ENCODE data around the gene KSR1. TPM values are rescaled to one million over a fixed set of nuclear protein-coding genes. Genes with fewer than 3 reads are reported as not detected.
"Not testable (repeated sequence)": the region's sequence is repeated elsewhere in the genome, so short reads cannot be mapped to it uniquely, and the experiment has no call there.

Gene KSR1
- total RNA-seq, 4 donors from 2014 or later = 17.7 to 77.0 (median 34.6) TPM

DNA sequence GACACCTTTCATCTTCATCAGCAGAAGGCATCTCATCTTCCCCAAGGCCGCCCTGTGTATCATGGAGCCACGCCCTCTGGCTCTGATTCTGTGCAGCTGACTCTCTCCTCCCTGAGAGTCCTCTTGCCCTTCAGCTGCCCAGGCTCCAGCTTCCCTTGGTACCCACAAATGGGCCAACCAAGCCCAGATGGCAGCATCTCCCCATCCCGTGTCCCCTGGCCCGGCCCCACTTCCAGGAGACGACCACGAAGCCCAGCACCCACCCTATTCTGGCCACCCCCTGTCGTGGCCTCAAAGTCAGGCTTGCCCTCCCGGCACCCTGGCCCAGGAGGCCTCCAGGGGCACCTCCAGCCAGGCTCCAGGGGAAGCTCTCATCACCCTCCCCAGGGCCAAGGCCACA is 31.3 kb upstream of the KSR1 start:
- Histone ChIP-seq H3K4me3 (no peak overlapping the region), H3K4me1 (no peaks in the 10 kb centered on the region), H3K27ac (no peak overlapping the region), H3K9me3 (no peaks in the 10 kb centered on the region), H3K27me3 (no peaks in the 10 kb centered on the region), H3K36me3 (no peaks in the 10 kb centered on the region)
- DNase-seq = no peak
- intact Hi-C loops (cut with DNase I; ENCODE audit: low total_unique reads) = no loop called here
- TF ChIP-seq, protein P1, sequence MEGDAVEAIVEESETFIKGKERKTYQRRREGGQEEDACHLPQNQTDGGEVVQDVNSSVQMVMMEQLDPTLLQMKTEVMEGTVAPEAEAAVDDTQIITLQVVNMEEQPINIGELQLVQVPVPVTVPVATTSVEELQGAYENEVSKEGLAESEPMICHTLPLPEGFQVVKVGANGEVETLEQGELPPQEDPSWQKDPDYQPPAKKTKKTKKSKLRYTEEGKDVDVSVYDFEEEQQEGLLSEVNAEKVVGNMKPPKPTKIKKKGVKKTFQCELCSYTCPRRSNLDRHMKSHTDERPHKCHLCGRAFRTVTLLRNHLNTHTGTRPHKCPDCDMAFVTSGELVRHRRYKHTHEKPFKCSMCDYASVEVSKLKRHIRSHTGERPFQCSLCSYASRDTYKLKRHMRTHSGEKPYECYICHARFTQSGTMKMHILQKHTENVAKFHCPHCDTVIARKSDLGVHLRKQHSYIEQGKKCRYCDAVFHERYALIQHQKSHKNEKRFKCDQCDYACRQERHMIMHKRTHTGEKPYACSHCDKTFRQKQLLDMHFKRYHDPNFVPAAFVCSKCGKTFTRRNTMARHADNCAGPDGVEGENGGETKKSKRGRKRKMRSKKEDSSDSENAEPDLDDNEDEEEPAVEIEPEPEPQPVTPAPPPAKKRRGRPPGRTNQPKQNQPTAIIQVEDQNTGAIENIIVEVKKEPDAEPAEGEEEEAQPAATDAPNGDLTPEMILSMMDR (IDR thresholded peaks at IDR 0.05) = no peak
- TF ChIP-seq POLR2A (IDR thresholded peaks at IDR 0.05) = no peak

DNA sequence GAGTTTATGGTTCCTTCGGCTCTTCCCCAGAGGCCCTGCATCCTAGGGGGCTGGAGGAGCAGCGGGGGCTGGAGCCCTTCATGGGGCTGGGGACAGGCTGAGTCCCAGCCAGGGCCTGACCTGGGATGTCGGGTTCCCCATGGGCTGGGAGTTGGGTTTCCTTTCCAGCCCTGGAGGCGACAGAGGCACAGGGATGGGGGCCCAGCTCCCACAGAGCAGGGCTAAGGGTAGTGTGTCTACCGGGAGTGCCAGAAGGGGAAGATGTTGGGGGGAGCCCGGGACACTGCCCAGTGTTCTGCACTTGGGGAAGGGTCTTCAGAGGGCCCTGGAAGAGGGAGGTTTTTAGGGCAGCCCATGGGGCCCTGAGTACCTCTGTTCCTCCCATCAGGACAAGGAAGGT is 30.7 kb upstream of the KSR1 start:
- H3K27me3 ChIP-seq; H3K4me1 ChIP-seq; H3K27ac ChIP-seq; DNase-seq; intact Hi-C loops (cut with DNase I; ENCODE audit: low total_unique reads); H3K36me3 ChIP-seq; H3K4me3 ChIP-seq; H3K9me3 ChIP-seq: not testable (repeated sequence)

DNA sequence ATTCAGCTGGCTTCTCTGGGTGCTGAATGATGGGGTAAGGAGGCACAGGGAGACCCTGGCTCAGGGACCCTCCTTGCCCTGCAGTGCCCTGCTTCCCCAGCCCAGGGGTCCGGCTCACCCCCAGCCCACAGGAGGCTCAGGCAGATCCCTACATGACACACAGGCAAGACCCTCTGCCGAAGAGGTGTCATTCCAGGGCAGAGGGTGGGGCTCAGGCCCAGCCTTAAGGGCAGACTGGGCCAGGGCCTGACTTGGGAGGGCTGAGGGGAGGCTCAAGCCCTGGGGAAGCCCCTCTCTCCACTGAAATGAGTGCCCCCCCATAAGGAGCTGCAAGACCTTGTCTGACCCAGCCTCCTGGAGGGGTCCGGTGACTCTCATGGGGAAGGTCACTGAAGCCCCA is 30.3 kb upstream of the KSR1 start:
- intact Hi-C loops (cut with DNase I; ENCODE audit: low total_unique reads) = no loop called here
- Histone ChIP-seq H3K4me1 (no peaks in the 10 kb centered on the region), H3K27me3 (no peaks in the 10 kb centered on the region), H3K4me3 (no peak overlapping the region), H3K27ac (no peak overlapping the region), H3K36me3 (no peaks in the 10 kb centered on the region), H3K9me3 (no peaks in the 10 kb centered on the region)
- DNase-seq = no peak
- TF ChIP-seq POLR2A (IDR thresholded peaks at IDR 0.05) = no peak
- TF ChIP-seq, protein P1 (IDR thresholded peaks at IDR 0.05) = no peak

DNA sequence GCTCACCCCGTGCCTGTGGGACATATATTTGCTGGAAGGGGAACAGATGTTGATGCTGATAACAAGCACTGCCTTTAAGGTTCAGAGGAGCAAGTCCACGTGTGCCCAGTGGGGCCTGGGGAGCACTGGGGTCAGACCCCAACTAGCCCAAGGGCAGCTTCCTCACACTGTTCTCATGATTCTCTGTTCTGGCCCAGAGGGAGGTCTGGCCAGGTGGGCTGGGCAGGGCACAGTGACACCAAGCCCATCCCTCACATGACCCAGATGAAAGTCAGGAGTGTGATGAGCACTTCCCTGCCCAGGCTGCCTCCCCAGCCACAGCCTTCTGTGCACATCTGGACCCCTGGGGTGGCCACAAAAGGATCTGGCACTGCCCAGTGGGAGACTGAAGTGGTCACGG is 29.8 kb upstream of the KSR1 start:
- H3K27ac ChIP-seq = not testable (repeated sequence)

DNA sequence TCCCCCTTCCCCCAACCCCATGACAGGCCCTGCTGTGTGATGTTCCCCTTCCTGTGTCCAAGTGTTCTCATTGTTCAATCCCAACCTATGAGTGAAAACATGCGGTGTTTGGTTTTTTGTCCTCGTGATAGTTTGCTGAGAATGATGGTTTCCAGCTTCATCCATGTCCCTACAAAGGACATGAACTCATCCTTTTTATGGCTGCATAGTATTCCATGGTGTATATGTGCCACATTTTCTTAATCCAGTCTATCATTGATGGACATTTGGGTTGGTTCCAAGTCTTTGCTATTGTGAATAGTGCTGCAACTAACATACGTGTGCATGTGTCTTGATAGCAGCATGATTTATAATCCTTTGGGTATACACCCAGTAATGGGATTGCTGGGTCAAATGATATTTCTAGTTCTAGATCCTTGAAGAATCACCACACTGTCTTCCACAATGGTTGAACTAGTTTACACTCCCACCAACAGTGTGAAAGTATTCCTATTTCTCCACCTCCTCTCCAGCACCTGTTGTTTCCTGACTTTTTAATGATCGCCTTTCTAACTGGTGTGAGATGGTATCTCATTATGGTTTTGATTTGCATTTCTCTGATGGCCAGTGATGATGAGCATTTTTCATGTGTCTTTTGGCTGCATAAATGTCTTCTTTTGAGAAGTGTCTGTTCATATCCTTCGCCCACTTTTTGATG is 28.9 kb upstream of the KSR1 start:
- DNase-seq; H3K27me3 ChIP-seq; H3K36me3 ChIP-seq; H3K4me1 ChIP-seq; H3K4me3 ChIP-seq; H3K27ac ChIP-seq; H3K9me3 ChIP-seq; intact Hi-C loops (cut with DNase I; ENCODE audit: low total_unique reads): not testable (repeated sequence)

More for the DNA sequence above, 29.8 kb upstream of the KSR1 start:
- H3K27me3 ChIP-seq; H3K4me1 ChIP-seq; intact Hi-C loops (cut with DNase I; ENCODE audit: low total_unique reads); DNase-seq; H3K36me3 ChIP-seq; H3K4me3 ChIP-seq; H3K9me3 ChIP-seq: not testable (repeated sequence)

DNA sequence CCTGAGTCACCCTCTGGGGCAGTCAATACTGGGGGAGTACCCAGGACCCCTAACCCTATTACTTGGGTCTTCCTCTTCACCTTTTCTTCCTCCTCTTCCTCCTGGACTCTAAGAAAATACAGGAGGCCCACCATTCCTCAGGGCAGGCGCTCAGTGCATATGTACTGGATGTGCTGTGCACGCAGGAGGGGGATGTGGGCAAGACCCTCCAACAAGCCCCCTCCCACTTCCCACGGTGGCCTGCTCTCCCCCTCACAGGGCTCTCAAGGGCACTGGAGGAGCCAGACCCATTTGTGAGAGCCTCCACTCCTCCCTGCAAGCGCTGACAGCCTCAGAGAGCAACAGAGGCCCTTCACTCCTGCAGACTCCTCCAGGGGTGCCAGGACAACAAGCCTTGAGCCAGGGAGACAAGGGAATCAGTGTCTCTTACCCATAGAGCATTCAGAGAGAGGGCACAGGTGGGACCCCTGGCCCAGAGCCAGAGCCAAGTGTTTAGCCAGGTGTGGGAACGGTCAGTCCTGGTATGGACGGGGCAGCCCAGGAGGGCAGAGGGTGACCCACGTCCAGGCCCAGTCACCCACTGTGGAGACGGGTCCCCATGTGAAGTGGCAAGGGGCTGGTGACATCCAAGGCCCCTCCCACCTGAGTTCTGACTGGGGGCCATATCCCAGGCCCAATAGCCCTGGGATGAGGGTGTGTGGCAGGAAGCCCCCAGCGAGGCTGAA is 27.3 kb upstream of the KSR1 start:
- Histone ChIP-seq H3K4me1 (no peaks in the 10 kb centered on the region), H3K27ac (no peak overlapping the region), H3K27me3 (no peaks in the 10 kb centered on the region), H3K4me3 (no peak overlapping the region), H3K36me3 (no peaks in the 10 kb centered on the region), H3K9me3 (no peaks in the 10 kb centered on the region)
- no peak for DNase-seq
- TF ChIP-seq POLR2A (IDR thresholded peaks at IDR 0.05) = no peak
- TF ChIP-seq, protein P1 (IDR thresholded peaks at IDR 0.05) = no peak
- intact Hi-C loops (cut with DNase I; ENCODE audit: low total_unique reads) = no loop called here

Measured in uterus (tissue), 4 donors.